ENCODE data around the gene BCAR3. TPM values are rescaled to one million over a fixed set of nuclear protein-coding genes. Genes with fewer than 3 reads are reported as not detected.

Gene BCAR3
- total and polyA plus RNA-seq, 2 donors from 2014 or later: 25.4 to 28.4 TPM

GRCh38 chr1:93531193-93531592, 150.4 kb downstream of the BCAR3 start:
- Histone ChIP-seq H3K27ac (ENCODE audit: low read depth in 2 of 2, low read length in 2 of 2) (no peak overlapping the region), H3K27me3 (ENCODE audit: control insufficient read depth, insufficient read depth, low read length) (no peaks in the 10 kb centered on the region), H3K9ac (ENCODE audit: low read length in 3 of 3) (no peak overlapping the region), H3K4me3 (ENCODE audit: low read length in 3 of 3) (no peak overlapping the region), H3K9me3 (ENCODE audit: control insufficient read depth in 2 of 3, insufficient read depth in 1 of 3, low read length in 3 of 3) (no peaks in the 10 kb centered on the region), H3K36me3 (ENCODE audit: control insufficient read depth in 2 of 3, insufficient read depth in 3 of 3, low read length in 3 of 3) (peaks cover 0 to 13% (median 4%) of the 10 kb centered on the region in 3 donors), H3K4me1 (ENCODE audit: control insufficient read depth in 2 of 3, insufficient read depth in 2 of 3, low read depth in 1 of 3, low read length in 3 of 3) (no peaks in the 10 kb centered on the region)
- no peak for TF ChIP-seq CTCF (IDR thresholded peaks at IDR 0.05; ENCODE audit: borderline replicate concordance, extremely low read depth, insufficient read depth)
- no peak for FAIRE-seq
- DNase-seq: no peak
- intact Hi-C loops (cut with DNase I): no loop called here

GRCh38 chr1:93528412-93528811, 153.2 kb downstream of the BCAR3 start:
- no peak overlapping the region for H3K27ac ChIP-seq (ENCODE audit: low read depth in 2 of 2, low read length in 2 of 2)
- FAIRE-seq (no peak), DNase-seq (no peak)
- H3K36me3 ChIP-seq (ENCODE audit: control insufficient read depth in 2 of 3, insufficient read depth in 3 of 3, low read length in 3 of 3): peaks cover 0 to 8% (median 4%) of the 10 kb centered on the region in 3 donors
- no peak overlapping the region for H3K4me3 ChIP-seq (ENCODE audit: low read length in 3 of 3)
- no peaks in the 10 kb centered on the region for H3K4me1 ChIP-seq (ENCODE audit: control insufficient read depth in 2 of 3, insufficient read depth in 2 of 3, low read depth in 1 of 3, low read length in 3 of 3)
- H3K27me3 ChIP-seq (ENCODE audit: control insufficient read depth, insufficient read depth, low read length): no peaks in the 10 kb centered on the region
- H3K9me3 ChIP-seq (ENCODE audit: control insufficient read depth in 2 of 3, insufficient read depth in 1 of 3, low read length in 3 of 3): no peaks in the 10 kb centered on the region
- TF ChIP-seq CTCF (IDR thresholded peaks at IDR 0.05; ENCODE audit: borderline replicate concordance, extremely low read depth, insufficient read depth): no peak
- intact Hi-C loops (cut with DNase I): no loop called here
- no peak overlapping the region for H3K9ac ChIP-seq (ENCODE audit: low read length in 3 of 3)

GRCh38 chr1:93526431-93526830, 155.2 kb downstream of the BCAR3 start:
- no peaks in the 10 kb centered on the region for H3K9me3 ChIP-seq (ENCODE audit: control insufficient read depth in 2 of 3, insufficient read depth in 1 of 3, low read length in 3 of 3)
- no peak for DNase-seq
- no peak for FAIRE-seq
- no peak overlapping the region for H3K27ac ChIP-seq (ENCODE audit: low read depth in 2 of 2, low read length in 2 of 2)
- intact Hi-C loops (cut with DNase I): no loop called here
- no peak overlapping the region for H3K4me3 ChIP-seq (ENCODE audit: low read length in 3 of 3)
- no peaks in the 10 kb centered on the region for H3K4me1 ChIP-seq (ENCODE audit: control insufficient read depth in 2 of 3, insufficient read depth in 2 of 3, low read depth in 1 of 3, low read length in 3 of 3)
- no peak overlapping the region for H3K9ac ChIP-seq (ENCODE audit: low read length in 3 of 3)
- TF ChIP-seq CTCF (IDR thresholded peaks at IDR 0.05; ENCODE audit: borderline replicate concordance, extremely low read depth, insufficient read depth): no peak
- peaks cover 0 to 8% (median 4%) of the 10 kb centered on the region in 3 donors for H3K36me3 ChIP-seq (ENCODE audit: control insufficient read depth in 2 of 3, insufficient read depth in 3 of 3, low read length in 3 of 3)
- no peaks in the 10 kb centered on the region for H3K27me3 ChIP-seq (ENCODE audit: control insufficient read depth, insufficient read depth, low read length)

- H3K27ac ChIP-seq (ENCODE audit: low read depth in 2 of 2, low read length in 2 of 2): no peak overlapping the region
- H3K4me3 ChIP-seq (ENCODE audit: low read length in 3 of 3): no peak overlapping the region
- intact Hi-C loops (cut with DNase I): no loop called here
Observed at GRCh38 chr1:93525431-93525830, 156.2 kb downstream of the BCAR3 start.

More at GRCh38 chr1:93525431-93525830, 156.2 kb downstream of the BCAR3 start:
- DNase-seq (no peak), FAIRE-seq (peak; percentile 38)
- Histone ChIP-seq H3K9me3 (ENCODE audit: control insufficient read depth in 2 of 3, insufficient read depth in 1 of 3, low read length in 3 of 3) (no peaks in the 10 kb centered on the region), H3K9ac (ENCODE audit: low read length in 3 of 3) (no peak overlapping the region), H3K4me1 (ENCODE audit: control insufficient read depth in 2 of 3, insufficient read depth in 2 of 3, low read depth in 1 of 3, low read length in 3 of 3) (no peaks in the 10 kb centered on the region), H3K36me3 (ENCODE audit: control insufficient read depth in 2 of 3, insufficient read depth in 3 of 3, low read length in 3 of 3) (peaks cover 0 to 4% (median 0%) of the 10 kb centered on the region in 3 donors), H3K27me3 (ENCODE audit: control insufficient read depth, insufficient read depth, low read length) (no peaks in the 10 kb centered on the region)
- no peak for TF ChIP-seq CTCF (IDR thresholded peaks at IDR 0.05; ENCODE audit: borderline replicate concordance, extremely low read depth, insufficient read depth)

Data from kidney (tissue), 14 donors.